Measurements from ENCODE around the gene BLOC1S6. TPM values are rescaled to one million over a fixed set of nuclear protein-coding genes. Genes with fewer than 3 reads are reported as not detected.

Gene BLOC1S6
- total and polyA plus RNA-seq, 2 of the 8 experiments (the other 6 are each of a cell fraction or from before 2014, with no cell fraction given), result 4.5 to 28.8 TPM

DNA sequence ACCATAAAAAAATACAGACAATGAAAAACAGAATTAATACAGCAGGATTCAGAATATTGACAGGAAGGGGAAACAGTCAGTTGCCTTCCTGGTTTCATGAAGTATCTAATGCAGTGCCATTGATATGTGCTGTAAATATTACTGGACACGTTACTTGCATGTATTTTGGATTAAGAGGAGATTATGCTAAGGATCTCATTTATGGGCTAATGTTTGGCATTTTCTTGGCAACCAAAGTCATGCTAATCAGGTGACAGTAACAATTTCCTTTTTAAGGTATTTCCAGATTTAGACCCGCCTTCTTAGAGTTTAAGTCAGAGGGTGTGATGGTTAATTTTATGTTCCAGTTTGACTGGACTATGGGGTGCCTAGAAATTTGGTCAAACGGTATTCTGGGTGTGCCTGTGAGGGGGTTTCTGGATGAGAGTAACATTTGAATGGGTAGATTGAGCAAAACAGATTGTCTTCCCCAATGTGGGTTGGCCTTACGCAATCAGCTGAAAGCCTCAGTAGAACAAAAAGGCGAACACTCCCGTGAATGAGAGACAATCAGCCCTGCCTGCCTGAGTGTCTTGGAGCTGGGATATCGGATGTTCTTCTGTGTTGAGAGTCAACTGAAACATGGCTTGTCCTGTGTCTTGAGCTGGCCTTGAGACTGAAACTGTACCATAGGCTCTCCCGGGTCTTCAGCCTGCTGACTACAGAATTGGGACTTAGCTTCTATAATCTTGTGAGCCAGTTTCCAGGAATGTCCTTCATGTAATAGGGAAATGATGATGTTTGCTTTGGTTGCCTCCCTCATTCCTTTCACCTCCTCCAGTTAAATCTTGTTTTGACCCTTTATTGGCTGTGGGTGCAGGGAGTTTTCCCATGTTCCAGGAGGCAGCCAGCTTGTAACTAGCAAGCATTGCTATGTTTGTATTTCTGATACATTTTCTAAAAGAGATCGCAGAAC is 58.1 kb downstream of the BLOC1S6 start:
- CTCF ChIA-PET (ENCODE audit: partially characterized antibody), result interaction anchor here (0.9 kb wide), 1 partner anchor 10 kb away, joined by 3 read pairs; the partner anchor contains the start of gene SQOR
- no peak for TF ChIP-seq EZH2 (IDR thresholded peaks at IDR 0.05; ENCODE audit: low read depth, low read length, severe bottlenecking)
- TF ChIP-seq CEBPB (IDR thresholded peaks at IDR 0.05; ENCODE audit: low read depth, low read length), result peak; percentile 69; the same call in 1 of the 2 replicates
- no peak for TF ChIP-seq SP2 (IDR thresholded peaks at IDR 0.05; ENCODE audit: low read length)

More for the DNA sequence above, 58.1 kb downstream of the BLOC1S6 start:
- H2BK12ac ChIP-seq (ENCODE audit: low read depth, low read length), result no peak overlapping the region
- no peak for FAIRE-seq
- no peaks in the 10 kb centered on the region for H3K36me3 ChIP-seq (ENCODE audit: control insufficient read depth in 2 of 4, insufficient read depth in 4 of 4, low read length in 3 of 4)
- no peak overlapping the region for H2AFZ ChIP-seq (ENCODE audit: low read length)
- H2BK20ac ChIP-seq (ENCODE audit: low read length), result no peak overlapping the region
- no peak overlapping the region for H2BK5ac ChIP-seq (ENCODE audit: low read depth, low read length)
- WGBS, 2 experiments (ENCODE audit: extremely low coverage in 1 of 2, insufficient coverage in 1 of 2, insufficient read length in 1 of 2, insufficient replicate concordance in 2 of 2, low coverage in 1 of 2, low lambda C conversion rate in 2 of 2, missing lambda C conversion rate in 1 of 2), result 94% methylated on average over 9 of the region's 9 CpGs; no CpG with 5 or more reads in 1 of the 2 experiments
- no peaks in the 10 kb centered on the region for H3K27me3 ChIP-seq (replicated peaks in 1 of 4; ENCODE audit: control insufficient read depth in 3 of 4, extremely low read depth in 1 of 4, insufficient read depth in 3 of 4, low read length in 3 of 4)
- no peak overlapping the region for H2BK120ac ChIP-seq (replicated peaks; ENCODE audit: low read depth, low read length)
- no peaks in the 10 kb centered on the region for H3K79me2 ChIP-seq (ENCODE audit: control insufficient read depth in 1 of 2, insufficient read depth in 2 of 2, low read length in 2 of 2)
- H2BK15ac ChIP-seq (ENCODE audit: low read length), result no peak overlapping the region
- no peaks in the 10 kb centered on the region for H3K9me3 ChIP-seq (ENCODE audit: insufficient read depth in 2 of 2, low read depth in 1 of 2, low read length in 1 of 2)
- H3K4me3 ChIP-seq (ENCODE audit: extremely low read depth in 1 of 4, insufficient read depth in 2 of 4, low read depth in 3 of 4, low read length in 4 of 4), result no peak overlapping the region
- no peak overlapping the region for H3K23ac ChIP-seq (ENCODE audit: insufficient read length)
- H3K4ac ChIP-seq (replicated peaks; ENCODE audit: insufficient read length, low read depth, low read length), result no peak overlapping the region
- H3K23me2 ChIP-seq (ENCODE audit: low read depth, low read length), result no peaks in the 10 kb centered on the region
- H4K8ac ChIP-seq (ENCODE audit: extremely low read depth, insufficient read depth, low read length), result no peak overlapping the region
- no peak overlapping the region for H3K18ac ChIP-seq (ENCODE audit: extremely low read depth, low read length)
- no peak overlapping the region for H3K9ac ChIP-seq (replicated peaks in 1 of 4; ENCODE audit: extremely low read depth in 1 of 4, low read depth in 3 of 4, low read length in 3 of 4)
- H3K27ac ChIP-seq (ENCODE audit: low read depth, low read length), result no peak overlapping the region
- H3K4me2 ChIP-seq (ENCODE audit: insufficient read depth in 1 of 2, low read depth in 2 of 2, low read length in 2 of 2), result no peak overlapping the region
- no peak overlapping the region for H3K14ac ChIP-seq (ENCODE audit: insufficient read length)
- H3K4me1 ChIP-seq (replicated peaks in 1 of 4; ENCODE audit: control insufficient read depth in 3 of 4, insufficient read depth in 4 of 4, low read length in 3 of 4), result no peaks in the 10 kb centered on the region
- H3K79me1 ChIP-seq (ENCODE audit: low read depth, low read length), result no peaks in the 10 kb centered on the region
- no peak overlapping the region for H3K56ac ChIP-seq (replicated peaks; ENCODE audit: insufficient read length, low read depth, low read length)
- no peaks in the 10 kb centered on the region for H4K20me1 ChIP-seq (replicated peaks in 1 of 2; ENCODE audit: control insufficient read depth in 1 of 2, insufficient read depth in 2 of 2, low read length in 2 of 2)
- H2AK5ac ChIP-seq (ENCODE audit: low read depth, low read length), result no peak overlapping the region
- POLR2A ChIA-PET (ENCODE audit: partially characterized antibody), result no interaction called here
- DNase-seq (ENCODE audit: low read depth in 1 of 2, low spot score in 2 of 2), result no peak
- no peak overlapping the region for H4K91ac ChIP-seq (replicated peaks; ENCODE audit: insufficient read length, low read length)
- no peak overlapping the region for H4K5ac ChIP-seq (ENCODE audit: insufficient read length, low read depth, low read length)

Measured in H1 (cell line).